H7 (cell line): ENCODE results near the gene TPM4. TPM values are rescaled to one million over a fixed set of nuclear protein-coding genes. Genes with fewer than 3 reads are reported as not detected.
A peak's percentile ranks its signal among the peaks of the same experiment; 100 is the strongest.
"Not testable (repeated sequence)": the region's sequence is repeated elsewhere in the genome, so short reads cannot be mapped to it uniquely, and the experiment has no call there.

Experiments used
- DNase-seq: peaks from one replicate; pipeline ENCODE4 v3.0.0; 2012
- H3K27me3 ChIP-seq: 2 replicates; pipeline ENCODE4 v1.6.0; 2011; ENCODE audit warnings: mild to moderate bottlenecking, low read length; ENCODE audit not compliant: control insufficient read depth, insufficient read depth
- H3K36me3 ChIP-seq: replicated peaks from 2 replicates; pipeline ENCODE4 v1.5.1; 2011; ENCODE audit warnings: low read length; ENCODE audit not compliant: control insufficient read depth, insufficient read depth
- H3K4me3 ChIP-seq: 2 replicates; pipeline ENCODE4 v1.5.1; 2011; ENCODE audit warnings: low read depth, mild to moderate bottlenecking, control low read depth, low read length, moderate library complexity; ENCODE audit not compliant: insufficient read depth
- total RNA-seq: library from RNA; depleted of rRNA; stranded (reverse); fragments of >200 nt; shearing (Covaris generic); gene quantifications from 2 replicates; pipeline ENCODE4 v1.2.3, GENCODE V29; 2014; rRNA removed

Gene TPM4
- total RNA-seq: 429 and 498 TPM in 2 replicates

DNA sequence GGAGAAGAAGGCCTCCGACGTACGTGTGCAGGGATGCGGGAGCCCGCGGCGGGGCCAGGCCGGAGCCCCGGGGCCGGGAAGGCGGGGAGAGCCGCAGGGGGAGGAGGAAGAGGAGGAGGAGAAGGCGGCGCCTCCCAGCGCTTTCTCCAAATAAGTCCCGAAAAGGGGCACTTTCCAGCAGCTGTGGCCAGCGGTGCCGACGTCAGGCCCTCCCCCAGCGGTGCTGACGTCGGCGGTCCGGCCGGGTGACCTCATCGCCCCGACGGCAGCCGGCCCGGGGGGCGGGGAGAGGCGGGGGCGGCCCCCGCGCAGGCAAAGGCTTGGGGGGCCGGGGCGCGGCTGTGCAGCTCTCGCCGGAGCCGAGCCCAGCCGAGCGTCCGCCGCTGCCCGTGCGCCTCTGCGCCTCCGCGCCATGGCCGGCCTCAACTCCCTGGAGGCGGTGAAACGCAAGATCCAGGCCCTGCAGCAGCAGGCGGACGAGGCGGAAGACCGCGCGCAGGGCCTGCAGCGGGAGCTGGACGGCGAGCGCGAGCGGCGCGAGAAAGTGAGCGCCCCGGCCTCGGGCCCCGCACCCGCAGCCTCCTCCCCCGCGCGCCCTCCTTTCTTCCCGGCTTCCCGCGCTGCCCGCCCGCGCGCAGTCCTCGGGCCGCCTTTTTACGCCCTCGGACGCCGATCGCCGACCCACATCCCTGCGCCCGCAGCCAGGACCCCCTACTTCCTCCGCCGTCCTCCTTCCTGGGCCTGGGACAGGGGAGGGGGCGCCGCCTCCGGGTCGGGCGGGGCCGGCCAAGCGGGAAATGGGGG, at the start of gene TPM4:
Gene TPM4 (plus strand): TSS at position 342 of the 804 bp plus-strand sequence. CDS start 71 bp downstream, at position 413.
- Histone ChIP-seq H3K36me3 (peaks cover 5% of the 10 kb centered on the region), H3K4me3 (peak within 1 kb of the TSS; percentile 86), H3K27me3 (no peaks in the 10 kb centered on the region)
- DNase-seq: peak; percentile 98

DNA sequence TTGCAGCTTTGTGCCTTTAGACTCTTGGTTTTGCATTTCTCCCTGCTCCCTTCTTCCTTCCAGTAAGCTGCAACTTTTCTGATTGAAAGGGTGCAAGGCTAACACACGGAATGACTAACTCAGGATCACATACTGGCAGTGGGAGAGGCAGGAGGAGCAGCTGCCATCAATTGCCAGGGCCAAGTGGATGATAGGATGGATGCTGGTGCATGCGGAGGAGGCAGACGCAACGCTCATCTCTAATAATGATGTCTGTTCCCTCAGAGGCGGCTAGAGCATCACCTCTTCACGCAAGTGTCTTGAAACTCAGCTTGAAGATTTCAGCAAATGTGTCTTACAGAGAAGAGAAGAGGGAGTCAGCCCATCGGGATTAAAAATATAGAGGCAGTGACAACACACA, 49.5 kb upstream of the TPM4 start:
- no peak for DNase-seq
- no peaks in the 10 kb centered on the region; the same call in 1 of the 2 replicates for H3K36me3 ChIP-seq
- H3K4me3 ChIP-seq: no peak overlapping the region
- no peaks in the 10 kb centered on the region for H3K27me3 ChIP-seq

DNA sequence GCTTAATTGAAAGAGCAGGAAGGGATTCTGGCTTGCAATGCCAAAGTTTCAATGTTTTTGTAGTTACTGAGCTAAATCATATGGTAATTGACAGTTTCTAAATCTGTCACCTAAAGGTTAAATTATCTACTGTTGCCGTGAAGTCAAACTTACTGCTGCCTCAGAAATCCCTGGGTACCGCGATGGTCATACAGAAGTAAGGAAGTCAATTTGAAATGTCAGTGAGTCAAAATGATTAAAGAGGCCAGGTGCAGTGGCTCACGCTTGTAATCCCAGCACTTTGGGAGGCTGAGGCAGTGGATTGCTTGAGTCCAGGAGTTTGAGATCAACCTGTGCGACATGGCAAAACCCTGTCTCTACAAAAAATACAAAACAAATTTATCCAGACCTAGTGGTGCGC, 48.8 kb upstream of the TPM4 start:
- no peaks in the 10 kb centered on the region for H3K27me3 ChIP-seq
- H3K4me3 ChIP-seq: no peak overlapping the region
- no peaks in the 10 kb centered on the region; the same call in 1 of the 2 replicates for H3K36me3 ChIP-seq
- DNase-seq: no peak

DNA sequence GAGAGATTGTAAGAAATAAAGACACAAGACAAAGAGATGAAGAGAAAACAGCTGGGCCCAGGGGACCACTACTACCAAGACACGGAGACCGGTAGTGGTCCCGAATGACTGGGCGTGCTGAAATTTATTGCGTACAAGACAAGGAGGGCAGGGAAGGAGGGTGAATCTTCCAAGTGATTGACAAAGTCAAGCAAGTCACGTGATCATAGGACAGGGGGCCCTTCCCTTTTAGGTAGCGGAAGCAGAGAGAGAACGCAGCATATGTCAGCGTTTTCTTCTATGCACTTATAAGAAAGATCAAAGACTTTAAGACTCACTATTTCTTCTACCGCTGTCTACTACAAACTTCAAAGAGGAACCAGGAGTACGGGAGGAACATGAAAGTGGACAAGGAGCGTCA, 46.1 kb upstream of the TPM4 start:
- H3K36me3 ChIP-seq, DNase-seq, H3K27me3 ChIP-seq, H3K4me3 ChIP-seq: not testable (repeated sequence)

DNA sequence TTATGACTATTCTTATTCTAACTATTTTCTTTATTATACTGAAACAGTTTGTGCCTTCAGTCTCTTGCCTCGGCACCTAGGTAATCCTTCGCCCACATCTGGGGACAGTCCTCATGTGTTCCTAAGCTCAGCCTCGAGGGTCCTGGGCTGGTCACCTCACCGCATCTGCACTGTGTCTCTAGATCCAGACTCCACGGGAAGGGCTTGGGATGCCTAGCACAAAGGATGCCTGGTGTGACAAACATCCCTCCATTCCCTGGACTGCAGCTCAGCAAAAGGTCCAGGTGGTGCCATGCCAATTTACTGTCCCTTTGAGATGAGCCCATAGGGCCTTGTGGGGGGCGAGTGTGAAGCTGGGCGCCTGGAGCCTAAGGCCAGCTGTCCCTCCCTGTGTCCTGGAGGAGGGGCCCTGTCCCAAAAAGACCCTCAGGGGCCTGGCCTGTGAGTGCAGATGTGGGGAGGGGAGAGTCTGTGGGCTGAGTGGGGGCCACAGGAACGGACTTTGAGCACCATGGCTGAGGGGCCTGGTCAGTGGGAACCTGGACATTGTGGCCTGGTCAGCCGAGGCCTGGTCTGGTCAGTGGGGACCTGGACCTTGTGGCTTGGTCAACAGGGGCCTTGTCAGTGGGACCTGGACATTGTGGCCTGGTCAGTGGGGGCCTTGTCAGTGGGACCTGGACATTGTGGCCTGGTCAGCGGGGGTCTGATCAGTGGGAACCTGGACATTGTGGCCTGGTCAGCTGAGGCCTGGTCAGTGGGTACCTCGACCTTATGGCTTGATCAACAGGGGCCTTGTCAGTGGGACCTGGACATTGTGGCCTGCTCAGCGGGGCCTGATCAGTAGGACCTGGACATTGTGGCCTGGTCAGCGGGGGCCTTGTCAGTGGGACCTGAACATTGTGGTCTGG, 45.1 kb upstream of the TPM4 start:
- H3K27me3 ChIP-seq: no peaks in the 10 kb centered on the region
- no peaks in the 10 kb centered on the region; the same call in 1 of the 2 replicates for H3K36me3 ChIP-seq
- DNase-seq: no peak
- no peak overlapping the region for H3K4me3 ChIP-seq

- no peak for DNase-seq
- Histone ChIP-seq H3K4me3 (no peak overlapping the region), H3K36me3 (no peaks in the 10 kb centered on the region; the same call in 1 of the 2 replicates), H3K27me3 (no peaks in the 10 kb centered on the region)
These were observed 44.5 kb upstream of the TPM4 start for GRCh38 chr19:16031872-16032200.

GRCh38 chr19:16032509-16033135, 43.7 kb upstream of the TPM4 start:
- DNase-seq: no peak
- H3K4me3 ChIP-seq: no peak overlapping the region
- no peaks in the 10 kb centered on the region; the same call in 1 of the 2 replicates for H3K36me3 ChIP-seq
- no peaks in the 10 kb centered on the region for H3K27me3 ChIP-seq

DNA sequence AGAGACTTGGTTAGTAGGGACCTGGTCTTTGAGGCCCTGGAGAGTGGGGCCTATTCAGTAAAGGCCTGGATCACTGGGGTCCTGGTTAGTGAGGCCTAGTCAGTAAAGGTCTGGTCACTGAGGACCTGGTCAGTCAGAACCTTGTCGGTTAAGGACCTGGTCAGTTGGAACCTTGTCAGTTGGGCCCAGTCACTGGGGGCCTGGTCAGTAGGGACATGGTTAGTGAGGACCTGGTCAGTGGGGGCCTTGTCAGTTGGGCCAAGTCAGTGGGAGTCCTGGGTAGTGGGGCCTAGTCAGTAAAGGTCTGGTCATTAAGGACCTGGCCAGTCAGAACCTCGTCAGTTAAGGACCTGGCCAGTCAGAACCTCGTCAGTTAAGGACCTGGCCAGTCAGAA, 43.2 kb upstream of the TPM4 start:
- Histone ChIP-seq H3K27me3 (no peaks in the 10 kb centered on the region), H3K36me3 (no peaks in the 10 kb centered on the region; the same call in 1 of the 2 replicates), H3K4me3 (no peak overlapping the region)
- DNase-seq: no peak

DNA sequence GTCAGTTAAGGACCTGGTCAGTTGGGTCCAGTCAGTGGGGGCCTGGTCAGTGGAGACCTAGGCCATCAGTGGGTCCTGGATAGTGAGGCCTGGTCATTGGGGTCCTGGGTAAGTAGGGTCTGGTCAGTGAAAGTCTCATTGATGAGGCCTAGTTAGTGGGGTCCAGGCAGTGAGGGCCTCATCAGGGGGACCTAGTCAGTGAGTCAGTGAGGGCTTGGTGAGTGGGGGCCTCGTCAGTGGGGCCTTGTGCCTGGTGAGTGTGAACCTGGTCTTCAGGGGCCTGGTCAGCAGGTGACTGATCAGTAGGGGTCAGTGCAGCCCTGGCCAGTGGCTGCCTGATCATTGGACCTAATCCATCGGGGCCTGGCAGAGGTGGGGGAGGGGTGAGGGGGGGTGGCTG, 42.6 kb upstream of the TPM4 start:
- Histone ChIP-seq H3K4me3 (no peak overlapping the region), H3K36me3 (no peaks in the 10 kb centered on the region; the same call in 1 of the 2 replicates), H3K27me3 (no peaks in the 10 kb centered on the region)
- no peak for DNase-seq

DNA sequence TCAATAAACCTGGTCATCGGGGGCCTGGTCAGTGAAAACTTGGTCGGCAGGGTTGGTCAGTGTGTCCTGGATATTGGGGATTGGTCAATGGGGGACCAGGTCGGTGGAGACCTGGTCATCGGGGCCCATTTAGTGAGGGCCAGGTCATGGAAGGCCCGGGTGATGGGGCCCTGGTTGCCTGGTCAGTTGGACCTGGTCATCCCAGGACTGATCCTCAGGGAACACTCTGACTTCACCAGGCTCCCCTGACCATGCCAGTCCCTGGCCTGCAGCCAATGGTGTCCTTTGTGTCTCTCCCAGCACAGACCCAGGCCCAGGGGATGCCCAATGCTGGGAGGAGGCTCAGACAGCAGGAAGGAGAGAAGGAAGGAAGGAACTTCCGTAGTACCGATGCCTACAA, 42.1 kb upstream of the TPM4 start:
- no peaks in the 10 kb centered on the region; the same call in 1 of the 2 replicates for H3K36me3 ChIP-seq
- H3K4me3 ChIP-seq: no peak overlapping the region
- DNase-seq: no peak
- H3K27me3 ChIP-seq: no peaks in the 10 kb centered on the region

DNA sequence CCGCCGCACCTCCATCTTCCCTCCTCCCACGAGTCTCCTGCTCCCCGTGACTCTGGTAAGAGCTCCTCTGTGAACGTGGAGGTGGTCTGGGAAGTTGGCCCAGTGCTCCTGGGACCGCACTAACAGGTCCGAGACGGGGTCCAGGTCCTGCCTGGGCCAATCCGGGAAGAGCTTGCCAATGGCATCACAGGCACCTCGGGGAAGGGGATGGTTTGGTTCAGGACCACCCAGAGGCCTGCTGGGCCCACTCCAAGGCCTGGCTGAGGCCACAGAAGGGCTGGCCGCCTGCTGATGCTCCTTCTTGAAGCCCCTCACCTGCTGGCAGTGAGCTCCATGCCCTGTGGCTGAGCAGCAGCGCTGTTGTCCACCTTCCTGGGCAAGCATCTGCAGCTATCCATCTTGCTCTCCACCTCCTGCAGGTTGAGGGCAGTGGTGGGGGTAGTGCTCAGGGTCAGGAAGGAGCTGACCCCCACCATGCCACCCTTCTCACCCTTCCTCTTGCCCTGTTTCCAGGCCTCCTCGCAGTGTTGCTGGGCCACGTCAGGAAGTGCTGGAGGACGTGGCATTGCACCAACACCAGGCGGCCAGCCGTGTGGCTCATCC, 41.2 kb upstream of the TPM4 start:
- Histone ChIP-seq H3K27me3 (no peaks in the 10 kb centered on the region), H3K36me3 (no peaks in the 10 kb centered on the region), H3K4me3 (no peak overlapping the region)
- DNase-seq: no peak

DNA sequence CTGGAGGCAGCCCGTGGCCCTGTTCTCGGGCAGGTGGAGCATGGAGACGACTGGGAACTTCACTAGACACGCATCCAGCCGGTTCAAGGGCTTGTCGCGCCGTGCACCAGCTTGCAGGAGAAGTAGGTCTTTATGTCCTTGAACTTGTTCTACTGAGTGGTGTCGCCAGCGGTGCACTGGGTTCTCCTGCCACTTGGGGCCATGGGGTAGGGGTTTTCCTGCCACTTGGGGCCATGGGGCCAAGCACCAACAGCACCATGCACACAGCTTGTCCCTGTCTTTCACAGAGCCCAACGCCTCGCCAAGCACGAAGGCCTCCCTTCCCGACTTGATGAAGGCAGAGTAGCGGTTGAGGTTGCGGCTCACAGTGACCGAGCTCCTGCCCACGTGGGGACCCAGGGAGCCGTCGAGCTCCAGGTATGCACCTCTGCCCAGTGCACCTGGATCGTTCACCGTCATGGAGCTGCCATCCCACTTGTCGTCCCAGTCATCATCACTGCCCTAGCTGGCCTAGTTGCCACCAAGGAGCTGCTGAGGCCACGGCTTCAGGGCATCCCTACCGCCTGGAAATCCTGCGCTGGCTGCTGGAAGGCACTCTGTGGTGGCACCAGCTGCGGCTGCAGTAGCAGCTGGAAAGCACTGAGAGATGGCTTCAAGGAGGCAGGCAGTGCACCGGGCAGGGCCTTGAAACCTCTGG, 40.5 kb upstream of the TPM4 start:
- Histone ChIP-seq H3K4me3 (no peak overlapping the region), H3K36me3 (no peaks in the 10 kb centered on the region), H3K27me3 (no peaks in the 10 kb centered on the region)
- DNase-seq: no peak

GRCh38 chr19:16036397-16036925, 39.8 kb upstream of the TPM4 start:
- peak; percentile 29 for DNase-seq
- Histone ChIP-seq H3K4me3 (no peak overlapping the region), H3K27me3 (no peaks in the 10 kb centered on the region), H3K36me3 (no peaks in the 10 kb centered on the region)
